Hematopoietic multipotent progenitor cell treated with erythropoietin and hydrocortisone succinate and interleukin-3 and kit ligand, for 17 days (in vitro differentiated cells): ENCODE results near the gene TAS2R41.

Experiments
- DNase-seq: peaks from one replicate; pipeline ENCODE4 v3.0.0-alpha.2; 2015; ENCODE audit warnings: low spot score

The TAS2R41 gene

DNA sequence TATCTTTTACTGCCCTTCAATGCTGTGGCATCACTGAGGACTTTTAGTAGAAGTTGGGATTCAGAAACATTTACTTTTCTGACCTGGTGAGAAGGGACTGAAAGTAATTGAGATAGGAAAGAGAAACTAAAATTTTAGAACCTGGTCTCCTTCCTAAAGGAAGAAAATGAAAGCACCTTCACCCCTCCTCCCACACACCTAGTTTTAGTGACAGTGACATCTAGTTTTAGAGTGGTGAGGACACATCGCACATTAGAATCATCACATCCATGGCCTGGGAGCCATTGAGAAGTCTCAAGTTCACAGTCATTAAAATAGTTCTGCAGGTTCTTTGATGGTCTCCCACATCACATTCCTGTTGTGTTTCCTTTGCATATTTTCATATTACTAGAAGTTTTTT is 16.1 kb downstream of the TAS2R41 start:
- DNase-seq = no peak

- no peak for DNase-seq
Measured at GRCh38 chr7:143494622-143495021, 16.9 kb downstream of the TAS2R41 start.

DNA sequence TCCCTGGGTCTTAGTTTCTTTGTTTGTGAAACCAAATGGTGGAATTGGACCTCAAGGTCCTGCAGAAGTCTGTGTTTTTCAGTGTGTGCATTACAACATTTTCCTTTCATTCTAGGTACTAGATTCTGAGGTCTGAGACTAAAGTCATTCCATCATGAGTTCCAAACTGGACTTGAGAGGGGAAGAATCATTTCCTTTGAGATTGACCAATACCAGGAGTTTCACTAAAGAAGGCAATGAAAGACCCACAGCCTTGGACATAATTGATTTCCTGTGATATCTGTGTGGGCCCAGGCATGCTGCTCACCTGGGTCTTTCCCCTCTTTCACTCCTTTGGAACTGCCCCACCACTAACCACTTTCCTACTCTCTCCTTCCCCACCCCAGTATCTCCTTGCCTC is 18.2 kb downstream of the TAS2R41 start:
- no peak for DNase-seq

DNA sequence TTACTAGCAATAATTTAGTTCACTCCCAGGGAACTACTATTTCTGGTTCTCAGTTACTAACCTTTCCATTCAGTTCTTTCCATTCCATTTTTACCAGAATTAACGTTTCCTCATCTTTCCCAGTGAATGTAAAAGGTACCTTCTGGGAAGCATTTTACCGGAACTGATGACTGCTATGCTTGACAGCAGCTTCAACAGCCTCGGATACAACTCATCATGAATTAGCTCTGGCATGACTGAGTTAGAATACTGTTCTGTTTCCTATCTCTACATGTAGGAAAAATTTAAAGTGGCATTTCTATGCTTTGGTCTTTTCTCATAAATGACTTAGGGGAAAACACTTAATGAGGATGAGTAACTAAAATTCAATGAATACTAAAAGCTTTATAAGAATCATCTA is 18.6 kb downstream of the TAS2R41 start:
- no peak for DNase-seq

GRCh38 chr7:143497008-143497795 is 19.5 kb downstream of the TAS2R41 start:
- DNase-seq = no peak

DNA sequence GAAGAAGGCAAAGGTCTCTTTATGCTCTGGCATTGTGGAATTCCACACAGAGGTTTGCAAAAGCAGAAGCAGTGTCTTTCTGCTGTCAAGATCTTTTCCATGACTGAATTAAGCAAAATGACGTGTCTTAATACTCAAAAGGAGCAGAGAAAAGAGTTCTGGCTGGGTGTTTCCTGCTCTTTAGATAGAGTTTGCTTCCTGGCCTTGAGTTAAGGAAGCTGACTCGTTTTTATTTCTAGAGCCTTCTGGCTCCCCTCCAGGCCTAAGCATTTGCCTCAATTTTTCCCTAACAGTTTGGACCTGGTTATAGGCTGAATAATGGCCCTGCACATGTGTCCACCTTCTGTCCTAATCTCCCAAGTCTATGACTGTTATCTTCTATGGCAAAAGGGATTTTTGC is 21.6 kb downstream of the TAS2R41 start:
- no peak for DNase-seq

- no peak for DNase-seq
Measured at GRCh38 chr7:143499743-143500348, 22.2 kb downstream of the TAS2R41 start.

DNA sequence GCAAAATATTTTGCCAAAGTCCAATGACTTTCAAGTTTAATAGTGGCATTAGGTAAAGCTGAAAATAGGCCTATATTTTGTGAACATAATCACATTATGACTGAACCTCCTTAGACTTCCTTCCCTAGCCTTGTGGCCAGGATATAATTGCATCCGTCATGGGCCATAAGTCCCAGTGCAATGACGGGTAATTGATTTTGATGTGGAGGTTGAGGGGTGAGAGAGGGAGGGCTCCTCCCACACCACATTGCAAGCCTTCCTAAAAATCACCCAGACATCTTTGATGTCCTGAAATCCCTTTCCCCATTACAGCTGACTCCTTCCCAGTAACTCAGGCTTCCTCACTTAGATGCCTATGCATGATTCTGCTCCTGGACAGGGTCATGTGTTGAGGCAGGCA is 25.6 kb downstream of the TAS2R41 start:
- no peak for DNase-seq

DNA sequence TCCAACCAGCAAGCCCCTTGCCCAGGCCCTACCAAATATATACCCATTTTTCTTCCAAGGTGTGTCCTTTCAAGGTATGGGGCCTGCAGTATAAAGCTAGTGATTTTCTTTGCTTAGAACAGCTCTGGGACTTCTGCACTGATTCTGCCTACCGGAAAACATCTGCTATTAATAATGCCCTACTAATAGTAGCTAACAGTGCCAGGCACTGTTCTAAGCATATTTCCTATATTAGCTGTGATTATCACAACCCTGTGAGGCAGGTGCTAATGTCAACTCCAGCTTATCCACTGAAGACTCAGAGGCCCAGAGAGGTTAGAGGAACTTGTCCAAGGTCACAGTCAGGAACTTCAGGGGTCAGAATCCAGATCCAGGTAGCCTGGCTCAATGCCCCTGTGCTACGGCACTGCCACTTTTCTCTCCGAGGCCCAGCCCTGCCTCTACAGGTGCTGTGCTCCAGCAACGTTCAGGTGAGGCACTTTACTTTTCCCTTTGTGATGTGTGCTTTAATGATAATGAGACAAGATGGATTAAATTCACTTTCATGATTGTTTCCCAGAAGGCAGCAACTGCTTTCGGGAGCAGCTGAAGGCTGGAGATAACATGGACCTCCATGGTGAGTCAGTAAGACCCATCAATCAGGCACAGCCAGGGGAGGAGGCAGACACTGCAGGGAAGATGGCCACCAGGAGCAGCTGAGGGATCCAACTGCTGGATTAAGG is 26.7 kb downstream of the TAS2R41 start:
- DNase-seq = no peak

DNA sequence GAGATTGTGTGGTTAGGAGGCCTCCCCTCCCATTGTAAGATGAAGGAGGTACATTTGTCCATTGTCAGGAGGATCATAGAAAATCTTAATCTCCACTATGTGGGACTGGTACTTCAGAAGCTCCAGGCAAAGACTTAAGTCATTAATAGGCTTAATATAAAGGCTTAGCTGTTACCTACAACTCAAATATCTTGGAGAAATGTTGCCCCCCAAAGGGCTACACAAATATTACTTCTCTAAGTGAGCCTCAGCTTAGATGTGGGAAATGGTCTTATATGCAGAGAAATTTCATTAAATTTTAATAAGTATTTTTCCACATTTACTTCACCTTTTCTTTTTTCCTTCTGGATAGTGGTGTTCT is 27.2 kb downstream of the TAS2R41 start:
- DNase-seq = no peak

DNA sequence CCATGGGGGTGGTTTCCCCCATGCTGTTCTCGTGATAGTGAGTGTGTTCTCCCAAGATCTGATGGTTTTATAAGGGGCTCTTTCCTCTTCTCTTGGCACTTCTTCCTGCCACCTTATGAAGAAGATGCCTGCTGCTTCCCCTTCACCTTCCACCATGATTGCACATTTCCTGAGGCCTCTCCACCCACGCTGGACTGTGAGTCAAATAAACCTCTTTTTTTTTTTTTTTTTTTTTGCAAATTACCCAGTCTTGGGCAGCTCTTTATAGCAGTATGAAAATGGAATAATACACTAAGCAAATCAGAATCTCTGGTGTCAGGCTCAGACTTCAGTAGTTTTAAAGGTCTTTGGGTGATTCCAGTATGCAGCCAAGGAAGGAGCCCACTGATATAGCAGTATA is 28.2 kb downstream of the TAS2R41 start:
- no peak for DNase-seq

GRCh38 chr7:143507094-143507518 is 29.4 kb downstream of the TAS2R41 start:
- DNase-seq = peak; percentile 26

DNA sequence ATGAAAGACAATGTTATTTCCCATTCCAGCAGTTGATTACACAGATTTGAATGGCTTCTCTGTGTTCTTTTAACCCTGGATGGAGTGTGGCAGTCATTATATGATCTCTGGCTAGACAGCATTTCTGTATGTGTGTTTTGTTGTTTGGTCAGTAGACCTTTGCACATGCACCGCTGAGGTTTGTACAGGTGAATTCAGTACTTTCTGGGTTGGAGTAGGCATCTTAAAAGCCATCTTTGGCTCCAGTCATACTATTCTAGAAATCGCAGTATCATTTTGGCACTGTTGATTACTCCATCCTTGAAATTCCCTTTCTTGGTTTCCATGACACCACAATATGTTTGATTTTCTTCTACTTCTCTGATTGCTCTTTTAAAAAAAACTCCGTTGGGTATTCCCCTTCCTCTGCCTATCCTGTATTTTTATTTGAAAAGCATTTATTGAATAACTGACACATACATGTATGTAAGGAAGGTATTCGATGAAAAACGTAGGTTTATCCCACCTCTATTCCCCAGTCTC is 29.9 kb downstream of the TAS2R41 start:
- no peak for DNase-seq

GRCh38 chr7:143510854-143511592 is 33.4 kb downstream of the TAS2R41 start:
- DNase-seq = no peak

DNA sequence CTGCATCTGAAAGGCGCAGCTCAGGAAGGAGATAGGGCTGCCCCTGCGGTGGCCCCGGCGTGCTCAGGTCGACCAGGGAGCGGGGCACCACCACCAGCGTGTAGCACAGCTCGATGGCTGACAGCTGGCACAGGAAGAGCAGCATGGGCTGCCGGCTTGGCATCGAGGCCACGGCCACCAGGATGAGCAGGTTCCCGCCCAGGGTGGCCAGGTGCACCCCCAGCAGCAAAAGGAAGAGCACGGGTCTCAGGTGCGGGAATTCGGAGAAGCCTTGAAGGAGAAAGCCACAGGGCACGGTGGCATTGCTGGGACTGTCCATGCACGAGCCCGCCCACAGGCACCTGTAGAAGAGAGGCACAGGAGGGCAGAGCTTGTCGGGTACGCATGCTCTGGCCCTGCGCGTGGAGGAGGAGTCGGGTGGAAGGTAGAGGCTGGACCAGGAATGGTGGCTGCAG is 33.9 kb downstream of the TAS2R41 start:
- DNase-seq = no peak

- DNase-seq = no peak
Measured at GRCh38 chr7:143512488-143513340, 35.0 kb downstream of the TAS2R41 start.

DNA sequence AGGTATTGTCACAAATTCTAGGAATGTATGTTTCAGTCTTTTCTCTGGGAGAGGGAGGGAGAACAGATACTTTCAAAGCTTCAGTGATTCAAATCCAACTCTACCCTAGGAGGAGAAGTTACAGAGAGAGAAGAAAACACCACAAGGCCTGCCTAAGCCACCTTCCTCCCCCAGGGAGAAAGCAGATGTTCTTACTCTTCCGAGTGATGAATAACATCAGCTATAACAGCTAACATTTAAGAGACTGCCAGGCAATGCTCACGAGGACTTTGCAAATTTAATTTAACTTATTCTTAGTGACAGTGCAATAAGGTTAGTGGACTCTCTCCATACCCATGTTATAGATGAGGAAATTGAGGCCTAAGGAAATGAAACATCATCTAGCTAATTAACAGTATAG is 36.8 kb downstream of the TAS2R41 start:
- DNase-seq = no peak

GRCh38 chr7:143514995-143515735 is 37.5 kb downstream of the TAS2R41 start:
- DNase-seq = no peak

DNA sequence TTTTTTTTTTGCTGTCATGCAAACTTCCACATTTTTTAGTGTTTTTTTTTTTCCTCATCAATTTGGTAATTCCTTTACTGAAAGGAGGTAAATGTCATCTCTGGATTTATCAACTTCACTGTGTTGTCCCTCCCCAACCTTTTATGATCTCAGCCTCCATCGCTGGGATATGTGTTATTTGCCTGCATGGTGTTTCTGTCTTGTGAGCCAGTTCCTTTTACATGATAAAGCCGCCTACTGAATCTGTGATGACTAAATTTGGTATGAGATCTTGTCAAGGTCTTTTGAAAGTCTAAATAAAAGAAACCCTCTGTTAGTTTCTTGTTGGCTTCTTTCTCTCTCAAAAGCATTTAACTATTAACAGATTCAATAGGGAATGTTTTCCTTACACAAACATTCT is 39.3 kb downstream of the TAS2R41 start:
- no peak for DNase-seq

DNA sequence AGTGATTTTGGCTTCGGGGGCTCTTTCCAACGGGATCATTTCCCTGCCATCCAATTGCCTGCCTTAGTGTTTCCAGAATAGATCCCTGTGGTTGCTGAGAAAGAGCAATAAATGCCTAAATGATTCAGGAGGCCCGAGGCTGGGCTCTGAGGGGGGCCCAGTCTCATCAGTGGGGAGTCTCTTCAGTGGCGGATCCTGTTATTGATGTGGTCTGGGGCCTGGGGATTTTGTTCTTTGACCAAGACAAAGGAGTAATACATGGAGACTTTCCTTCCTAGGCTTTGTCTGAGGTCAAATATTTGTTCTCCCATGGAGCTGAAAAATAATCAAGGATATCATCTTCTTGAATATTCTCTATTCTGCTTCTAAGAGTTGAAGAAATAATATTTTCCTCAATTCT is 40.8 kb downstream of the TAS2R41 start:
- no peak for DNase-seq

DNA sequence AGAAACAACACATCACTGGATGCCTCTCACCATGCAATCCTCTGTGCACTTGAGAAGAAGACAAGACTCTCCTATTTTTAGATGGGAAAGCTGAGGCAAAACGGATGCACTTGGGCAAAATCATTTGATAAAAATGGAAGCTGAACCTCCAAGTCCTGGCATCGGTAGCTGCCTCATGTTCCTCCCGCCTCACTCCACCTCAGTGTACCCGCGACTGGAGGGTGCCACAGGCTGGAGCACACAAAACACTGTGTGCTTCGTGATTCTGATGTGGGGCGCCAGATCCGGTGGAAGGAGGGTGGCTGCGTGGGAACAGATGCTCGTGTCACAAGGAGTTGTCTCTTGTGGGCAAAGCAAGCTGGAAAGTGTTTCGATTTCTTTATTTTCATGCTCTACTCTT is 41.3 kb downstream of the TAS2R41 start:
- no peak for DNase-seq
